HuH-7.5 (cell line): ENCODE measurements around the gene ADH1C.
"Not testable (repeated sequence)": the region's sequence is repeated elsewhere in the genome, so short reads cannot be mapped to it uniquely, and the experiment has no call there.

ENCODE experiments used
- DNase-seq: peaks from one replicate; pipeline ENCODE4 v3.0.0; 2011; ENCODE audit warnings: low spot score

ADH1C gene

GRCh38 chr4:99352602-99353537 is at the start of gene ADH1C:
Gene ADH1C (minus strand): TSS chr4:99352746. CDS start chr4:99352675, 71 bp downstream.
- DNase-seq: no peak

DNA sequence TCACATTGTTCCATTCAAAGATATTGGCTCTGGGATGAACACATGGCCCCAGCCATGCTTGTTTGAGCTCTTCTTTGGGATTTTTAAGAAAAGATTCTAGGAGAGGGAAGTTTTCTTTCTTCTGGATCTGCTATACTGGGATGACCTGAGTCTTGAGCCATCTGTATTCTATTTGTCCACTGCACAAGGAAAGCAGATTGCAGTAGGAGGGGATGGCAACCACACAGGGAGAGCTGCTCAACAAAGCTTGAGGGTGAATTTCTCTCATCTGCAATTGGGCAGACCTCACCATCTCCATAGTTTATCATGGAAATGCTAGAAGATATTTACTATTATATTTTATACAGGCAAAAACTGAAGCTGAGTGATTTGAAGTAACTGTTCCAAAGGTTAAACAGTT is 48.3 kb upstream of the ADH1C start:
- DNase-seq: no peak

GRCh38 chr4:99399017-99399416 is 46.5 kb upstream of the ADH1C start:
- DNase-seq: no peak

DNA sequence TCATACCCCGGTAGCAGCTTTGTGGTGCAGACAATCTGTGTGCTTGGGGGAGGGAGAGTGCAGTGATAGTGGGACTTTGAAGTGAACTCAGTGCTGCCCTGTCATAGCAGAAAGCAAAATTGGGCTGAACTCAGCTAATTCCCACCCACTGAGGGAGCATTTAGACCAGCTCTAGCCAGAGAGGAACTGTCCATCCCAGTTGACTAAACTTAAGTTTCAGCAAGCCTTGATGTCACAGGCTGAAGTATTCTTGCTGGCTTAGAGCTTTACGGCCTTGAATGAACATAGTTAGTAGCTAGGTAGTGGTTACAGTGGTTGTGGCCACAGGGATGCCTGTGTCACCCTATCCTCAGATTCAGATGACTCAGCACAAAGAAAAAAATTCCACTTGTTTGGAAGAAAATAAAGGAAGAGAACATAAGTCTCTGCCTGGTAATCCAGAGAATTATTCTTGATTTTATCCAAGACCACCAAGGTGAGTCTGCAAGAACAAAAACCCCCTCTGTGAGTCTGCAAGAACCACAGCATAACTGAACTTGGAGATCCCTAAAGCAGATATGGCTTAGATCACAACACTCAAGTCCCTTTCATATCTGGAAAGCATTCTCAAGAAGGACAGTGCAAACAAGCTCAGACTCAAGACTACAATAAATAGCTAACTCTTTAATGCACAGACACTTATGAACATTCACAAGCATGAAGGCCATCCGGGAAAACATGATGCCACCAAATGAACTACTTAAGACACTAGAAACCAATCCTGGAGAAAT is 43.2 kb upstream of the ADH1C start:
- DNase-seq: no peak

DNA sequence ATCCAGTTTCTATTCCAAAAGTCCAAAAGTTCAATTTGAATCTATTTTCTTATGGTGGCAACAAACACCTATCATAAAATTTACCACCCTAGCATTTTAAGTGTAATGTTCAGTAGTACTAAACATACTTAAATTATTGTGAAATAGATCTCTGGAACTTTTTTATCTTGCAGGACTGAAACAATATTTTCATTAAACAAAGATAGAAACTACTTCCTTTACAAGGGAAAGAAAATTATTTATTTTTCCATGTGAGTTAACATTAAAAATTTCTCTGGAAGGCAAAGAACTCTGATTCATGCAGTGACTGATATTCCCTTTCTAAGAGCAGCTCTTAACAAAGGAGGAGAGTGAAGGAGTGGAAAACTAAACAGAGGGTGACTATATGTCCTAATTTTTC is 42.4 kb upstream of the ADH1C start:
- DNase-seq: no peak

GRCh38 chr4:99390055-99390454 is 37.5 kb upstream of the ADH1C start:
- DNase-seq: no peak

DNA sequence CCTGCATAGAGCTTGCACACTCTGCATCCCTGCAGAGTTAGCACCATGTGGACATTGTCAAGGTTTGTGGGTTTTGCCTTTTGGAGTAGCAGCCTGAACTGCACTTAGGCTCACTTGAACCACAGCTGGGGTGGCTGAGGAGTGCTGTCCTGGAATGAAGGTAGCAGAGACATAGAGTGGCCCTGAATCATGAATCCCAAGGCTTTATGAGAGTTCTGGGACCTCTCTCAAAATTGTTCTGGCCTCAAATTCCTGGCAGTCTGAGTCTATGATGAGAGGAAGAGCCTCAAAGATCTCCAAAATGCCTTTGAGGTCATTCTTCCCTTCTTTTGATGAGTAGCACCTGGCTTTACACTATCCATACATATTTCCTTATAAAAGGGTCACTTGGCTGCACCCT is 37.1 kb upstream of the ADH1C start:
- no peak for DNase-seq

DNA sequence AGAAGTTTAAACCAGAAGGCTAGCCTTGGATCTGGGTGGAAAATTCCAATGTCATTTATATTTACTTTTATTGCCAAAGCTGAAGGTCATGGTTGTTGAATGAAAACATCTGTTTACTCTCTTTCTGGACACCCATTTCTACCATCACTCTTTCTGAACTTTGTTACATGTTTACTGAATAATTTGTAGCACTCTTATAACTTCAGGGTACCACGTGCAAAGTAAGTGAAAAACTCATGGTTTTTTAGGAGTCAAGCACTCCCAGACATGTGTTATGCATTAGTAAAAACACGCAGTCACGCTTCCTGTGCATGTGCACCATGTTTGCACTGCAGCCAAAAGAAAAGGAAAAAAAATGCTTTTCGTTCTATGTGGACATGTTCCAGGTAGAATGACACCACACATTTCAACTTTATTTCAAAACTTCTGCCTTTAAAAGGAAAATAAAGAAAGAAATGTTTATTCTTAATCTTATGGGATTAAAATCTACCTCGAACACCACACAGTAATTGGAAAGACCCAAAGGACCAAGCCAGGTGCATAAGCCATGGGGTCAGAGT is 31.4 kb upstream of the ADH1C start:
- no peak for DNase-seq

DNA sequence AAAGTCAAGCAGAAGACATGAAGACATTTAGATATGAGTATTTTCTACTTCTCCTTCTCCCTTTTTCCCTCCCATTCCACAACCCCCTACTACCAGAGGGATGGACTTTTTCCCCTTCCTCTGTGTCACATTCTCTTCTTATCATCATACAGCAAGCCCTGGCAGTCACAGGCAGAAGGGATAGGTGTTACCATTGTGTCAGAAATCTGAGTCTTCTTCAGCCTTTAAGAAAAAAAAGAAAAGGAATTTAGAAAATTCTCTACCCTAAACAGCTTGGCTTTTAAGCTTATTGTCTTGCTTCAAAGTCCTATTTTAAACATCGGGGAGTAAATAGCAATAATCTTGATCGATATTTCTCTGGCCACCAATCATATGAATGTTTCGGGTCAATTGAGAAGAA is 30.9 kb upstream of the ADH1C start:
- no peak for DNase-seq

DNA sequence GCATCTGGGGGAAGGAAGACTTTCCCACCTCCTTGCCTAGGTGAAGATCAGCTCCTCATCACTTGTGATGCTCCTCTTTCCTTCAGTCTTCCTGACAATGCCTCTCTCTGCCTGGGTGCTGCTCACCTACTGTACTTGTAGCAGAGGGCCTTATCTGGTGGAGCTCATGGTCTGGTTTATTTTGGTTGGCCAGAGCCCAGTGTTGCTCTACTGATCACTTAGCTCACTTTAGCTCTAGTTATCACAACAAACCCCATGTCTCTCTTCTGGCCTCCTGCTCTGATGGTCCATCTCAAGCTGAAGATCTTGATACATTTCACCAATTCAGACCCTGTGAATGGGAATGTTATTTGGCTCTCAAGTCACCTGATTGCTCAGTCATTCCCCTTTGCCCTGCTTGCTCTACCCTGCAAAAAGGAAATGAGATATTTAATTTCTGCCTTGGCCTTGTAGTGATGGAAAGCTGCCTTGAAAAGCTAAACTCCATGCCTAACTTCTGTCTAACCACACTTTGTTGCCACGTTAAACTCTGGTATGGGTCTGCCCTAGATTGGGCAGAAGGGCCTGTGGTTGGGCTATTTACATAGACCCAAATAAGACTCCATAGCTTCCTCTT is 30.3 kb upstream of the ADH1C start:
- no peak for DNase-seq

DNA sequence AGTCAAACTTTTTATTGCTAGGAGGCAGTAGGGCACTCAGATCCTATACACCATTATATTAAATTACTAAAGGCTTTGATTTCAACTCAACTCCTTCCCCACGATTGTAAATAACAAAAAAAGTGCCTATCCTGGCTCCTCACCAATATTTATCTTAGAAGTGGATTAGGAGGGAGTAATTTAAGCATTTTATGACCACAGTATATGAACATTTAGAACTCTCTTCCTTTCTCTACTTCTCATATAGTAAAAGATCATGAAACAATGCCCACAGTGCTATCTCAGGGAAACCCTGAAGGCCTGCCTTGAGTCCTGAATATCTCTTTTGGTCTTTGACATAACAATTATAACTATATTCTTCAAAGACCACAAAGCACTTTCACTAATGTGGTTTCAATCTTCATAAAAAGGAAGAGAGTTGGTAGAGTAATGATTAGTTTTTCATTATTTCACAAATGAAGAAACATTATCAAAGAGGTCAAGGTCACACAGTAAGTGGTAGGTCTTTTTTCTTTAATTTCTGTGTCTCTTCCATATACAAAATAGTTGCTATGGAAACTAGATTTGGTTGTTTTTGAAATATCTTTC is 29.1 kb upstream of the ADH1C start:
- DNase-seq: no peak

DNA sequence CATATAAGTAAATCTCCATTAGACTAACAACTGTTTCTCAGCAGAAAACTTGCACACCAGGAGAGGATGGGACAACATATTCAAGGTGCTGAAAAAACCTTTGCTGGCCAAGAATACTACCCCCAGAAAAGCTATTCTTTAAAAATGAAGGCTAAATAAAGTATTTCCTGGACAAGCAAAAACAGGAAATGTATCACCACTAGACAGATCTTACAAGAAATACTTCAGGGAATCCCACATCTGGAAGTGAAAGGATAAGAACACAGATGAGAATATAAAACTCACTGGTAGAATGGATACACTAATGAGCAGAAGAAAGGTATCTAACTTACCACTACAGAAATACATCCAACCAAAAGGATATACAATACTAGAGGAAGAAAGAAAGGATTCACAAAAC is 27.0 kb upstream of the ADH1C start:
- DNase-seq: no peak

DNA sequence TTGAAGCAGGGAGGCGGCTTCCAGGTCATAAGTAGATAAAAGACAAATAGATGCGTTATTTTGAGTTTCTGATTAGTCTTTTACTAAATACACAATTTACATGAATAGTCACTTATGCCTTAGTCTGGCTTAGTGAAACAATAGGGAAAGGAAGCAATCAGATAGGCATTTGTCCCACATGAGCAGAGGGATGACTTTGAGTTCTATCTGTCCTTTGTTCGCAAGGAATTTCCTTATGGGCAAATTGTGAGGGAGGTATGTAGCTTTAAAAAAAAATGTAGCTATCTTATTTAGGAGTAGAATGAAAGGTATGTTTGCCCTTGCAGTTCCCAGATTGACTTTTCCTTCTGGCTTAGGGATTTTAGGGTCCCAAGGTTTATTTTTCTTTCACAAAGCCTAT is 26.3 kb upstream of the ADH1C start:
- DNase-seq: no peak

DNA sequence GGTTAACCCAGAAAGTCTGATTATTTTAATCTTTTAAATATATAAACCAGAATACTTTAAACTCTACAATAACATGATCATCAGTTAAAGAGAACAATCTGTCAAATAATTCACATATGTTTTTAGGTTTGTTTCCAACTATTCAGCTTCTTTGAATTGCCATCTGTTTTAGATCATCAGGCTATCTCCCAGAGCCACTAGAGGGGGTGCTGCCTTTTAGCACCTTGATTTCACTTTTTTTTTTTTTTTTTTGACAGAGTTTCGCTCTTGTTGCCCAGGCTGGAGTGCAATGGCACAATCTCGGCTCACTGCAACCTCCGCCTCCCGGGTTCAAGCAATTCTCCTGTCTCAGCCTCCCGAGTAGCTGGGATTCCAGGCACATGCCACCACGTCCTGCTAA is 24.8 kb upstream of the ADH1C start:
- DNase-seq: not testable (repeated sequence)

DNA sequence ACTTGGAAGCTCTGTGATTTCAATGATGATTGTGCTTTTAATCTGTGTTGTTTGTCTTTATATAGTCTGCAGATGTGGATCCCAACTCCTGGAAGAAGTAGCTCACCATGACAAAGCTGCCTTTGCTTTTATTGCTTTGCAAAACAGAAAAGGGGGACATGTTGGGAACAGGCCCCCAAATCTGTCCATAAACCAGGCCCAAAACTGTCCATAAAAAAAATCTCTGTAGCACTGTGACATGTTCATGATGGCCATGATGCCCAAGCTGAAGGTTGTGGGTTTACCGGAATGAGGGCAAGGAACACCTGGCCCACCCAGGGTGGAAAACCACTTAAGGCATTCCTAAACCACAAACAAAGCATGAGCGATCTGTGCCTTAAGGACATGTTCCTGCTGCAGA is 19.9 kb upstream of the ADH1C start:
- not testable (repeated sequence) for DNase-seq

- not testable (repeated sequence) for DNase-seq
These were observed 15.3 kb upstream of the ADH1C start for GRCh38 chr4:99367817-99368216.

GRCh38 chr4:99366491-99366890 is 13.9 kb upstream of the ADH1C start:
- no peak for DNase-seq

DNA sequence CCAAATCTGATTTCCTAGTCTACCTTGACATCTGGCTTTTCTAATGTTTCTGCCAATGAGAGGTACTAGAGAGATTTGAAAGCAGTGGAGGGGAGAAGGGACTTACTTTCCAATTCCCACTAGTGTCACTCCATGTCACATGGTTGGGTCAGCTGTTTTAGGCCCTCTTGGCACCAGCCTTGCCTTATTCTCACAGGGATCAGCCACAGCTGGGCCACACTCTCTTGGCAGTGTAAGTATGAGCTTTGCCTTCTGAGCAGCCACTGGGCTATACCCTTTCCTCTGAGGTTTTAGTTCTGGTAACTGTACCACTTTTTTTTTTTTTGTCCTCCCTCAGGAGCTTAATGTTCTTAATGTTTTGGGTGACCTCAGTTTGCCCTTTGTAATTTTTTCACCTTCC is 10.2 kb upstream of the ADH1C start:
- DNase-seq: no peak

DNA sequence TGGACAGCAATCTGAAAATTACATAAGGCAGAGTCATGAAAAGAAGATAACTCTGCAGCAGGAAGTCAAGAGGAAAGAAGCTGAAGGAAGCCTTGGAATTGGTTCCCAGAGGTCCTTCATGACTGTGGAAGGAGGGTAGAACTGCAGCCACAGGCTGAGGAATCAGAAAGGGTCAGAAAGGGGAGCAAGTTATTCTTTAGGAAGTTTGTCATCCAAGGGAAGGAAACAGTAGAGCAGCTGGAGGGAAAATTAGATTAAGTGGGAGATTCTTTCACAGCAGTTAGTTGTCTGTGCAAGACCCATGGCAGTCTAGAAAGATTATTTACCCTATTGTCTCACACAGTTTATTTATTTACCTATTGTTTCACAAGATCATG is 9.3 kb upstream of the ADH1C start:
- no peak for DNase-seq

- DNase-seq: no peak
These were observed 8.8 kb upstream of the ADH1C start for GRCh38 chr4:99361268-99361898.

GRCh38 chr4:99359480-99360204 is 7.1 kb upstream of the ADH1C start:
- DNase-seq: no peak
